Ovary (tissue), 9 donors: ENCODE data around the gene SETBP1. TPM values are rescaled to one million over a fixed set of nuclear protein-coding genes. Genes with fewer than 3 reads are reported as not detected.

Experiments used
- DNase-seq, 5 donors: peaks; one replicate each; pipeline ENCODE4 v3.0.0-alpha.2; 2019 to 2020
- H3K27ac ChIP-seq, 2 donors: fragments of 200-600 bp; one replicate each; pipeline versions ENCODE4 v1.5.1 to v1.8.0; 2019 to 2022
- H3K27me3 ChIP-seq: fragments of 200-600 bp; one replicate; pipeline ENCODE4 v1.8.0; 2022
- H3K36me3 ChIP-seq: fragments of 200-600 bp; sonication (generic); one replicate; pipeline ENCODE4 v1.5.1; 2019
- H3K4me1 ChIP-seq: one replicate; pipeline ENCODE4 v1.8.1; 2013; ENCODE audit warnings: mild to moderate bottlenecking, moderate library complexity; ENCODE audit not compliant: insufficient read depth
- H3K4me3 ChIP-seq: fragments of 200-600 bp; sonication (generic); one replicate; pipeline ENCODE4 v1.5.1; 2017
- H3K9me3 ChIP-seq, 2 donors: fragments of 200-600 bp in 1 of 2; sonication (generic) in 1 of 2; one replicate each; pipeline versions ENCODE4 v1.5.1 to v1.8.1; 2013 to 2019; ENCODE audit warnings: mild to moderate bottlenecking in 1 of 2, moderate library complexity in 1 of 2
- CTCF ChIP-seq, 3 donors: fragments of 450-650 bp in 2 of 3; fragments of 200-600 bp in 1 of 3; IDR thresholded peaks; one replicate each; pipeline versions ENCODE4 v1.5.1 to v1.8.0; 2016 to 2022; ENCODE audit warnings: antibody characterized with exemption in 3 of 3, mild to moderate bottlenecking in 1 of 3
- EP300 ChIP-seq: sonication (generic); formaldehyde crosslinking; IDR thresholded peaks from one replicate; pipeline ENCODE4 v1.6.1; 2017; ENCODE audit warnings: antibody characterized with exemption
- POLR2A ChIP-seq: fragments of 450-650 bp; IDR thresholded peaks from one replicate; pipeline ENCODE4 v1.6.1; 2017; ENCODE audit warnings: antibody characterized with exemption, mild to moderate bottlenecking, moderate library complexity
- WGBS, 3 donors: extraction: QIAGEN DNeasy Blood & Tissue Kit in 1 of 3; methylation state at CpG; one replicate each; pipeline versions ENCODE4 v1.1.5 to v1.1.7; 2013 to 2017; 5-methylcytosine and 5-hydroxymethylcytosine counted together
- intact Hi-C, 4 donors: fragments of 100-400 bp; cut with DNase I; formaldehyde crosslinking; loops; one replicate each; pipeline versions ENCODE4 v1.11.0 to v1.15.1; 2022 to 2023
- polyA plus RNA-seq, 2 donors: library from polyadenylated mRNA; stranded (reverse); fragments of 200-250 nt in 1 of 2; fragments of 350-450 nt in 1 of 2; fragmentation: Illumina TruSeq in 1 of 2; extraction: RNeasy Lipid Tissue Mini Kit (QIAGEN cat#74804) in 1 of 2; gene quantifications; one replicate each; pipeline ENCODE4 v1.2.3, GENCODE V29; 2013 to 2014
- total RNA-seq, 7 donors: library from RNA; depleted of rRNA in 2 of 7; stranded (reverse); fragments of >200 nt in 2 of 7; fragmentation: NEBNext Ultra II Directional in 3 of 7; extraction: Animal tissue kit (Norgen Biotek cat#: 25700) in 3 of 7; gene quantifications; one replicate each; pipeline versions ENCODE4 v1.1.0 to v1.2.4, GENCODE V29; 2016 to 2023
- donor health status: DM: no; HTN: no; CAD: no; lungs with moderate emphysema.
- donor health status: DM: no; HTN: no; CAD: no.
- donor health status: Bipolar disorder and iron deficiency.
- donor health status: DM: yes; HTN: yes; CAD: no.
- donor health status: DM: no; HTN: no; CAD: no.
- donor health status: DM: yes; HTN: yes; CAD: no.

The SETBP1 gene
- total and polyA plus RNA-seq, 9 donors, result 7.8 to 53.7 (median 28.4) TPM

GRCh38 chr18:44819944-44820510 lies 139.3 kb downstream of the SETBP1 start:
- Histone ChIP-seq H3K4me3 (no peak overlapping the region), H3K27me3 (no peaks in the 10 kb centered on the region), H3K27ac (no peak overlapping the region), H3K36me3 (no peaks in the 10 kb centered on the region), H3K9me3 (no peaks in the 10 kb centered on the region), H3K4me1 (peaks cover 9% of the 10 kb centered on the region)
- intact Hi-C loops, result no loop called here
- TF ChIP-seq EP300 (no peak), CTCF (IDR thresholded peaks at IDR 0.05) (no peak), POLR2A (no peak)
- DNase-seq, result no peak
- 95 to 99% (median 95%) methylated on average over 6 of the region's 6 CpGs for WGBS, 3 donors

GRCh38 chr18:44821924-44822323 lies 141.2 kb downstream of the SETBP1 start:
- Histone ChIP-seq H3K27me3 (no peaks in the 10 kb centered on the region), H3K9me3 (no peaks in the 10 kb centered on the region), H3K4me1 (peaks cover 15% of the 10 kb centered on the region), H3K4me3 (no peak overlapping the region), H3K27ac (no peak overlapping the region), H3K36me3 (no peaks in the 10 kb centered on the region)
- TF ChIP-seq CTCF (IDR thresholded peaks at IDR 0.05), result no peak
- no peak for TF ChIP-seq EP300
- TF ChIP-seq POLR2A, result no peak
- intact Hi-C loops, result no loop called here
- WGBS, 3 donors, result 77 to 92% (median 88%) methylated on average over 1 of the region's 1 CpG
- DNase-seq, result no peak

- WGBS, 3 donors, result 13 to 22% (median 20%) methylated on average over 3 of the region's 3 CpGs
- H3K27me3 ChIP-seq, result no peaks in the 10 kb centered on the region
- intact Hi-C loops, result no loop called here
- no peaks in the 10 kb centered on the region for H3K9me3 ChIP-seq
- H3K4me3 ChIP-seq, result no peak overlapping the region
- no peak for DNase-seq
- no peaks in the 10 kb centered on the region for H3K36me3 ChIP-seq
- peaks cover 16% of the 10 kb centered on the region for H3K4me1 ChIP-seq
- H3K27ac ChIP-seq, result peak overlapping the region in 1 of 2 donors; percentile 34
- TF ChIP-seq POLR2A, result no peak
- TF ChIP-seq CTCF (IDR thresholded peaks at IDR 0.05), result no peak
- TF ChIP-seq EP300, result no peak
Measured at GRCh38 chr18:44823286-44823685, 142.6 kb downstream of the SETBP1 start.

DNA sequence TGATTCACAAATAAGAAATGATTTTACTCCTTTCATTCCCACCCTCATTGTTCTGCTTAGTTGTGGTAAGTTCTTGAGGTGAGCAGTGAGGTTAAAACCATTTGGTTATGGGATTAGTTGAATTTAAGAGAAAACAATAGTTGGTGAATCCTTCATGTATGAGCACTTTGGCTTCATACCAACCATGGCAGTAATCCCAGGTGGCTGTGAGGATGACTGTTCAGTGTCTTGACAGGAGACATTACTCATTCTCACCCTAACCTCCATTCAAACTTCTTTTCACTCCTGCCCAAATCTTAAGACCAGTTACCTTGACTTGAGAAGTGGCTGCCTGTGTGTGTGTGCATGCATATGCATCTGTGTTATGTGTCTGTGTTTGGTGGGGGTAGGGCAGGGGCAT lies 143.1 kb downstream of the SETBP1 start:
- Histone ChIP-seq H3K27me3 (no peaks in the 10 kb centered on the region), H3K27ac (peak overlapping the region in 1 of 2 donors; percentile 34), H3K36me3 (no peaks in the 10 kb centered on the region), H3K9me3 (no peaks in the 10 kb centered on the region), H3K4me1 (peaks cover 15% of the 10 kb centered on the region), H3K4me3 (no peak overlapping the region)
- intact Hi-C loops, result no loop called here
- no peak for TF ChIP-seq CTCF (IDR thresholded peaks at IDR 0.05)
- TF ChIP-seq EP300, result no peak
- no peak for TF ChIP-seq POLR2A
- DNase-seq, result peak in 3 of 5 donors; percentile 21 to 48 (median 44)
